GM19043 (cell line): ENCODE measurements around the gene BRME1.
A peak's percentile ranks its signal among the peaks of the same experiment; 100 is the strongest.

Source experiments
- ATAC-seq: cut with Tn5 transposase; IDR thresholded peaks from one replicate; pipeline ENCODE4 v1.9.1; 2021; ENCODE audit warnings: low read depth; ENCODE audit not compliant: unreplicated experiment

The BRME1 gene

DNA sequence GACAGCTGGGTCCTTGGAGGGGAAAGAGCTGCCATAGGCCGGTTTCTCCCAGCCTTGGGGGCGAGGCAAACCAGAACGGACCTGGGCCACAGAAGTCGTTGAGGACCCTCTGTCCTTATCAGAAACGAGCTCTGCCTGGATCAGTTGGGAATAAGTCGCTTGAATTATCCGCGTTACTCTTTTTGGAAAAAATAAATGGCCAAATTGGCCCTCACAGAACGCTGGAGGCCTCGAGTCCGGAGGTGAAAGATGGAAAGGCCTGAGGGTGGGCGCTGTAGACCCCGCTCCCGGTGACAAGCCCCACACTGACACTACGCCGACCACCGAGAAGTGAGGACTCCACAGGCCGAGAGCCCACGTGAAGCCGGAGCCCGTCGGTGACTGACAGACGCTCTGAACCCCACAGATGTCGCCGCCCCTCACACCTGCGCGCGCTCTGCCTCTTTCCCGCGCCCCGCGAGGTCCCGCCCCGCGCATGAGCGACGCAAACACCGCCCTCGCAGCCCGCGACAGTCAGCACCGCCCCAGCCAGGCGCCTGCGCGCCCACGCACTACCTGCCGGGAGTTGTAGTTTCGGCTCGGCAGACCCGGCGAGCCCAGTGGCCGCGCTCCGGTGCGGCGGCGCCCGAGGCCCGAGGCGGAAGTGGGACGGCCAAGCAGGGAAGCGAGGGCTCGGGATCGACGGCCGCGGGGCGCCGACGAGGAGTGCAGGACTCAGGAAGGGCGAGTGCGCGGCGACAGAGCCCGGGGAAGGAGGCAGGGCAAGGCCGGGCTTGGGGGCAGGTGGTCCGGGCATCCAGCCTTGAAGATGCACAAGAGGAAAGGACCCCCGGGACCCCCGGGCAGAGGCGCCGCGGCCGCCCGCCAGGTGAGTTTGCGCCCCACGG, at the start of gene BRME1, which contains the start of gene CC2D1A:
Gene BRME1, minus strand, starts transcription at position 484 of the 887 bp plus-strand sequence. CDS start 1,225 bp downstream, outside the sequence.
Gene CC2D1A, plus strand, starts transcription at position 568 of the 887 bp plus-strand sequence. Its CDS starts 241 bp downstream, at position 809.
- peak; percentile 80 for ATAC-seq

DNA sequence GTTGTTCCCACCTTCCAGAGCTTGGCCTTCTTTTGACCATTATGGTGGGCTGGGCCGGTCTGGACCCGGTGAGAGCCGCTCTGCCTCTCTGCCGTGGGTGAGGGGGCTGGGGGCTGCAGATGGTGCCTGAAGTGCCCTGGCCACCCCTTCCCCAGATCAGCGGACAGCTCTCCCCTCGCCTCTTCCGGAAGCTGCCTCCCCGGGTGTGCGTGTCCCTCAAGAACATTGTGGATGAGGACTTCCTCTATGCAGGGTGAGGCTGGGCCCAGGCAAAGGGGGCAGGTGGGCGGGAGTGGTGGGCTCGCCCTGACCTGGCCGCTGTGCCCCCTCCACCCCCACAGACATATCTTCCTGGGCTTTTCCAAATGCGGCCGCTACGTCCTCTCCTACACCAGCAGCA, 48.3 kb upstream of the BRME1 start:
- ATAC-seq: no peak

DNA sequence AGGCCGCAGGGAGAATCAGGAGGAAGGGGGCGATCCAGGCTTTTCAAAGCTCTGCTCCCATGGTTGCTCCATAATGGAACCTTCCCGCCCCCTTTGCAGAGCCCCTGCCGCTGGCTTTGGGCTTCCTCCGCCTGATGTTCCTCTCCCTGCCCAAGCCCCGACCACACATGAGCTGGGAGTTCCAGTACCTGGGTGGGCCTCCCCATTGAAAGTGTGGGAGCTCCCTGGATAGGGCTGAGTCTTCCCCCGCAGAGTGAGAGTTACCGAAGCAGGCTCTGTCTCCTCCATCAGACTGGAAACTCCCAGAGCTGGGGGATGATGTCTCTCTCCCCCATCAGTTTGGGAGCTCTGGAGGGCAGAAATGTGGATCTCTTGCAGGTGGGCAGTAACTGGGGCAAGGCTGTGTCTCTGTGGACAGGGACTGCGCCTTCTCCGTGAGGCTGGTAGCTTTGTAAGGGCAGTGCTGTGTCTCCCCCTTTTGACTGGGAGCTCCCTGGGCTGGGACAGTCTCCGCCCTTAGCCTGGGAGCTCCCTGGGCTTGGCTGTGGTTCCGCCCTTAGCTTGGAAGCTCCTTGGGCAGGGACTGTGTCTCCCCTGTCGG, 47.1 kb upstream of the BRME1 start:
- ATAC-seq: no peak

DNA sequence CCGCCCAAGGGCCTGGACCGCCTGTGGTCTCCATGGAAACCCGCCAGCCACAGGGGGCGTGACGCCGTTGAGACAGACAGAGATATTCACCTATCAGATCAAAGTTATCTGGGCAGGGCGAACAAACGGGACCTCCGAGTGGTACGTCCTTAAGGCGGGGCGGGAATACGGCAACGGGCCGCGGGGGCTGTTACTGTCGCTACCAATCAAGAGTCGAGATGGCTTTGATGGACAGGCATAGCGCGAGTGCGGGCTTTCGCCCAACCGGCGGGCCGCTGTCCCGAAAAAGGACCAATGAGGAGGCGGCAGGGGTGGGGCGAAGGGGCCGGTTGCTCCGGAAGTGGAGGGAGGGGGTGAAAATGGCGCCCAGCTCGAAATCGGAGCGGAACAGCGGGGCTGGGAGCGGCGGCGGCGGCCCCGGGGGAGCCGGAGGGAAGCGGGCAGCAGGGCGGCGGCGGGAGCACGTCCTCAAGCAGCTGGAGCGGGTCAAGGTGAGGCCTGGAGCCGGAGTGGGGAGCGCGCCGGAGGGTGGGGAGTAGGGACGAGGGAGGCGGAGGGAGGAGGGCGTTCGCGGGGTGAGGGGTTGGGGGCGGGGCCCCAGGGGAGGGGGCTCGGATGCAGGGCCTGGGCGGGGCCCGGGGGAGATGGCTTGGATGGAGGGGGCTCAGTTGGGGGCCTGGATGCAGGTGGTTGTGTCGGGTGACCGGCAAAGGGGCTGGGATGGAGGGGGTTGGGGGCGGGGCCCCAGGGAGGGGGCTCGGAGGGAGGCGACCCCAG, 46.4 kb upstream of the BRME1 start, which contains the start of gene DCAF15:
Gene DCAF15, plus strand, starts transcription at position 356 of the 777 bp plus-strand sequence. Its CDS starts 4 bp downstream, at position 360.
- ATAC-seq: peak; percentile 95

DNA sequence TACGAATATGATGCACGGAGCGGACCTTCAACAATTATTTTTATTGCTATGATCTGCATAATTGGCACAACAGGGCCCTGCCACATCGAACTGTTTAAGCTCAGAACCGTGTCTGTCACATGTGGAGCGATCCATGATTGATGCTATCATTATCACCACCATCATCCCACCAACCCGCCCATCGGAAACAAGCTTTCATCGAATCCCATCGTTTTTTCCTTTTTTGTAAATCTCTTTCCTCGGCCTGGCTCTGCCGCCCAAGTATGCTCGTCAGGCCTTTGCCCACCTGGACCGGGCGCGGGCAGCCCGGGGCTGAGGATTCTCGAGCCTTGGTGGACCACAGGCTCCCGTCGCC, 45.9 kb upstream of the BRME1 start:
- ATAC-seq: peak; percentile 2

DNA sequence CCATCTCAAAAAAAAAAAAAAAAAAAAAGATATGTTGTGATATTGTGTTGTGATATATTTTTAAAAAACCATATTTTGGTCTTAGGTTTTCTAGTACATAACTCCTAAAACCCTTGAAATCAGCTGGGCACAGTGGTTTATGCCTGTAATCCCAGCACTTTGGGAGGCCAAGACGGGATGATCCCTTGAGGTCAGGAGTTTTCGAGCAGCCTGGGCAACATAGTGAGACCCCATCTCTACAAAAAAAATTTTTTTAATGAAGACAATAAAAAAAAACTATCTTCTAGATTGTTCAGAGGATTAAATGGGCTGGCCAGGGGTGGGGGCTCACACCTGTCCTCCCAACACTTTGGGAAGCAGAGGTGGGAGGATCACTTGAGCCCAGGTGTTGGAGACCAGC, 45.1 kb upstream of the BRME1 start:
- no peak for ATAC-seq

DNA sequence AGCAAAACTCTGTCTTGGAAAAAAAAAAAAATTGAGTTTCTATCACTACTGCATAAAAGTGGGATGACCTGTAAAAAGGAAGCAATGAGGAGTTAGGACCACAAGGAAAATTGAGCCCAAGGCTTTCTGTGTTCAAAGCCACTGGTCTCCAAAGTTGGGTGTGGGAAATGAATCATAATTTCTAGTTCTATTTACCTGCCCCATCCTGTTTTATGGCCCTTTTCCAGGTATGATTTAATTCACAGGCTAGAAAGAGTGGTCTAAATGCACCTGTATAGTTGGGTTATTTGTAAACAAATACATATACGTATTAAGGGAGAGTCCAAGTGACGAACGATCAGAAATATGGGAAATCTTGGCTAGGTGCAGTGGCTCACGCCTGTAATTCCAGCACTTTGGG, 40.5 kb upstream of the BRME1 start:
- no peak for ATAC-seq

DNA sequence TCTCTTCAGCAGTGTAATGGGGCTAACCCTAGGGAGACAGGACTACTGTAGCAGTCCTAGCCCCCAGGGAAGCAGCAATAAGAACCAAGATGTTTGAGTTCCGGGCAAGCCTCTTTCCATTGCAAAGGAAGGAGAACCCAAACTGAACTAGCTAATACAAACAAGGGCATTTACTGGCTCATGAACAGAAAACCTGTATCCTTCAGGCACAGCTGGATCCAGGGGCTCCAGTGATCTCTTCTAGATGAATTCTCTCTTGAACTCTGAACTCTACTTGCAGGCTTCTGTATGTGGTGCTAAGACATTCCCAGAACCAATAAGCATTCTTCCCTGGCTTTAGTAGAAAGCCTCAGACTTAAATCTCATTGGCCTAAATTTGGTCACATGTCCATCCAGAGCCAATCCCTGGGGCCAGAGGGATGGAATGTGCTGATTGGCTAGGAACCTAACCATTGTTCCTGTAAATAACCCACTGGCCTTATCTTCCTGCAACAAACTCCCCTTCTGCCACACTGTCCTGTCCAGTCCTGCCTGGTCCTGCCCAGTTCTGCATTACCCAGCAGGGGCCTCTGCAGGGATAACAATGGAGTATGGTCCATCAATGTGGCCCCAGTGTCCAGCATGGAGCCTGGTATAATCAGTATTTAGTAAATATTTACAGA, 36.2 kb upstream of the BRME1 start:
- ATAC-seq: no peak

DNA sequence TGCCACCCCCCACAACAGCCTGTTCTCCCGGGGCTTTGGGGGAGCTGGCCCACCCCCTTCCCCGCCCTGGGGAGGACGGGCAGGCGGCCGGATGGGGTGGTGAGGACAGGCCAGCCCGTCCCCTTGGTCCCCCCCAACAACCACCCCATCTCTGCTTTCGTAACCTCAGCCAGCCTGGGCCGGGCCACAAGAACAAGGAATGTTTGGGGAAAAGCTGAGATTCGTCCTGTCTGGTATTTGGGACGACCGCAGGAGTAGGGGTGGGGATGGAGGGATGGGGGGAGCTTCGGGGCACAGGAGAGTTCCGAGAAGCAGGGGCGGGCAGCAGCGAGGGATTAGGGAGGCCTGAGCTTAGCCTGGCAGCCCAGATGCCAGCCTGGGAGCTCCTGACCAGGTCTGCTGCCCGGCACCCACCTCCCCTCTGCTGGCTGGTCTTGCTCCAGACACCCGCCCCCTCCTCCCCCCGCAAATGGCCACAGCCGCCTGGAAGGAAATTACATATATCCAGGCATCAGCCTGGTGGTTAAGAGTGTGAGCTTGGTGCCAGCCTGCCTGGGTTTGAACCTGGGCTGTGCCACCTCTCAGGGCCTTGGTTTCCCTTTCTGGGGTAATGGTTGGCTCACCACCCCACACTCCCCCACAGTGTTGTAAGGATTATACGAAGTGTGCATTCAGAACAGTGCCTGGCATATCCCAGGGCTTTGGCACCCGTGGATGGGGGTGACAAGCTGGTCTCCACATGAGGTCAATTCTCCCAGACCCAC, 32.6 kb upstream of the BRME1 start, which contains the start of gene PODNL1:
Gene PODNL1, minus strand, starts transcription at position 117 of the 764 bp plus-strand sequence. CDS start 236 bp downstream, outside the sequence.
- ATAC-seq: no peak

DNA sequence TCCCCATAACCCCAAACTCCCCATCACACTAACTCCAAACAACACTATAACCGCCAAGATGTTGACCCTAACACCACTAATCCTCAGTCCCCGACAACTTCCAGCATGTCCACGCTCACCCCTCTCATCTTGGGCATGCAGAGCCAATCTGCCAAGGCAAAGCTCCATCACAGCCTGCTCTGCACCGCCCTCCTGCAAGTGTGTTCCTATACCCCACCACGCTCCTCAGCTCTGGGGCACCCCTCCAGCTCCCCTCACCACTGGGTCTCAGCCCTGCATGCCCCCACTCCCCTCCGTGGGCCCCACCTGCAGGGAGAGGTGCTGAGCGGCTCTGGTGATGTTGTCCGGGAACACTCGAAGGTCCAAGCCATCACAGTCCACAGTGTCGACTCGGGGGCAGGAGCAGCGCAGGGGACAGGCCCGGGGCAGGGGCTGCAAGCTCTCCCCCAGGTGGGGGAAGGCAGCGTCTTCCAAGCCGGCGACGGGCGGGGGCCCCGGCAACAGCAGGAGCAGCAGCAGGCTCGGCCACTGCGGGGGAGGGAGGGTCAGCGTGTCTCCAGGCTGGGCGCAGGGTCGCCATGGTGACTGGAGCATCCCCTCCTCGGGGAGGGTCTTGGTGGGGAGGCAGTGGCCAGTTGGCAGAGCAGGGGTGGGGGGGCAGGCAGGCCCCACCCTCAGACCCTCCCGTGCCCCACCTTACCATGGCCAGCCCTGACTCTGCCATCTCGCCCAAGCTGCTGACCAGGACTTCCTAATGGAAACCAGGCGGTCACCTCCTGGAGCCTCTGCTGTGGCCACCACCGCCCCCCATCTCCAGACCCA, 31.8 kb upstream of the BRME1 start:
- ATAC-seq: no peak

DNA sequence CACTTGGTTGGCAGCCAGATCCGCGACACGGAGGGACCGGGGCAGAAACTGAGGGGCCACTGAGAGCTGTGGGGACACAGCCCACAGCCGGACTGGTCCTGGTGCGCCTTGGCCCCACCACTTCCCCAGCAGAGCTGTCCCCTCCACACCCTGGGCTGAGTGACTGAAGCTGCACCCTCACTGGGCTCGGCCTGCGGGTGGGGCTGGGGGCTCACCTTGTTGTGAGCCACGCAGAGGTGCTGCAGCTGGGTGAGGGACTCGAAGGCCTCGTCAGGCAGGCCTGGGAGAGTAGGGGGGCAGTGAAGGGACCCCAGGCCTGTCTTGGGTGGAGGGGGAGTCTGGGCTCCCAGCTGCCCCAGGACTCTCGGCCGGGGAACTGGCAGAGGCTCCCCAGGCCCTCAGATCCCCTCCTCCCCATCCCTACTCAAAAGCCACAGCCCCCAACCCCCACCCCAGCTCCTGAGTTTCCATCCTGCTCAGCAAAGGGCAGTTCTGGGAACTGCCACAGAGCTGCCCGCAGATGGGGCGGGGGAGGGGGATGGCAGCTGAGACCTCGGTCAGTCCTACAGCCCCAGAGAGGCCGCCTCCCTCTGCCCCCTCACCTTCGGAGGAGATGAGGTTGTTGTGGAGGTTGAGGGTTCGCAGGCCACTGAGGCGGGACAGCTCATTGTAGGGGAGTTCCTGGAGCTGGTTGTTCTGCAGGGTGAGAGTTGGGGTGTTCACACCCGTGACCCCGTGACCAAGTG, 30.0 kb upstream of the BRME1 start:
- ATAC-seq: no peak

DNA sequence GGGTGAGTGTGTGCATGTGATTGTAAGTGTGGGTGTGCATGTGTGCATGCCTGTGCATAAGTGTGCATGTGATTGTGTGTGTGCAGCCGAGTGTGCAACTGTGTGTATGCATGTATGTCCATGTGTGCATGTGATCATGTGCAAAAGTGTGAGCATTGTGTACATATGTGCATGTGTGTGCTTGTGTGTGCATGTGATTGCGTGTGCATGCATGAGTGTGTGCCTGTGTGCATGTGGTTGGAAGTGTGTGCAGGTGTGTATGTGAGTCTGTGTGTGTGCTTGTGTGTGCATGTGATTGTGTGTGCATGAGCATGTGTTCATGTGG, 28.8 kb upstream of the BRME1 start:
- no peak for ATAC-seq

DNA sequence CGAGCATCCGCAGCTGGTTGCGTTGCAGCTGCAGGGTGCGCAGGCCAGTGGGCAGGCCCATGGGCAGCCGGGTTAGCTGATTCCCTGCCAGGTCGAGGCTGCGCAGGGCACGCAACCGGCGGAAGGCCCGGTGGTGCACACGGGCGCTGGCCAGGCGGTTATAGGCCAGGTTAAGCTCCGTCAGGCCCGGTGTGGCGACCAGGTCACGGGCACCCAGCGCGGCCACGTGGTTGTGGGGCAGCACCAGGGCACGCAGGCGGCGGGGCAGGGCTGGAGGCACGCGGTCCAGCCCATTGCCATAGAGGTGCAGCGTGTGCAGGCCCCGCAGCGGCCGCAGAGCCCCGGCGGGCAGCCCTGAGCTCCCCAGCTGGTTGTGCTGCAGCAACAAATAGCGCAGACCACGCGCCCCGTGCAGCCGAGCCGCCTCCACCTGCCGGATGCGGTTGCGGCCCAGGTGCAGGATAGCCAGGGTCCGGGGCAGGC, 27.0 kb upstream of the BRME1 start:
- no peak for ATAC-seq

DNA sequence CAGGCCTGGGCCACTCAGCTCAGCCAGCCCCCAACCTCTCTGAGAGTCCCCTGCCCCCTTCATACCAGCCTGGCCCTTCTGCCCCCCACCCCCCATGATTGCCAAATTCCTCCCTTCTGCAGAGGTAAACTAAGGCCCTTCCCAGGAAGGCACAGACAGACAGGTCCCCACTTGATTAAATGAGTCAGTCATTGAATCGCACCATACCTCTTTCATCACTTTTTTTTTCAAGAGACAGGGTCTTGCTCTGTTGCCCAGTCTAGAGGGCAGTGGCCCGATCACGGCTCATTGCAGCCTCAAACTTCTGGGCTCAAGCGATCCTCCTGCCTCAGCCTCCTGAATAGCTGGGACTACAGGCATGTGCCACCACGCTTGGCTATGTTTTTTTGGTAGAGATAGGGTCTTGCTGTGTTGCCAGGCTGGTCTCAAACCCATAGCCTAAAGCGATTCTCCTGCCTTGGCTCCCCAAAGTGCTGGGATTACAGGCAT, 26.3 kb upstream of the BRME1 start:
- ATAC-seq: no peak

DNA sequence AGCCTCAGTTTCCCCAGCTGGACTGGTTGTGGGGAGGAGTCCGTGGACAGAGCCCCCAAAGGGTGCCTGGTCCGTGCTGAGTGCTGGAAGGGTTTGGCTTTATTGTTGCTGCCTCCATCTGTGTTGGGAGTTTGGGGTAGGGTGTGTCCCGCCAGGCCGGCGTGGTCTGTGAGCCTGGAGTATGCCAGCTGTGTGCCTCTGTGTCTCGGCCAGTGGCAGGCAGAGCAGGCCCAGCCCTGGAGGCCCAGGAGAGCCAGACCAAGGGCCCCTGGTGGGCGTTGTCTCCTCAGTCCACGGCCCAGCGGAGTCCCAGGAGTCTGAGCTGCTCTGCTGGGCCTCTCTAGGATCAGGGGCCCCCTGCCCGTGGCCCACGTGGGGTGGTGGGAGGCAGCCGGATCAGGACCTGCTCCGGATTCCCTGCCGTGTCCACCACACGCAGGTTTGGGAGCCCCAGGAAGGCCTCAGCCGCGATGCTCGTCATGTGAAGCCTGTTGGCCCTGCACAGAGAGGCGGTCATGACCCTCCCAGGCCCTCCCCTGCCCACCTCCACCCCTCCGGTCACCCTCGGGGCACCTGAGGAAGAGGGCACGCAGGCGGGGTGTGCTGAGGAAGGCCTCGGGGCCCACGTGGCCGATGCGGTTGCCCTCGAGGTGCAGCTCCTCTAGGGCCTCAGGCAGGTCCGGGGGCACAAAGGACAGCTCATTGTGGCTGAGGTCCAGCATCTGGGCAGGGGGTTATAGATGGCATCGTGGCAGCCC, 25.7 kb upstream of the BRME1 start:
- ATAC-seq: no peak

DNA sequence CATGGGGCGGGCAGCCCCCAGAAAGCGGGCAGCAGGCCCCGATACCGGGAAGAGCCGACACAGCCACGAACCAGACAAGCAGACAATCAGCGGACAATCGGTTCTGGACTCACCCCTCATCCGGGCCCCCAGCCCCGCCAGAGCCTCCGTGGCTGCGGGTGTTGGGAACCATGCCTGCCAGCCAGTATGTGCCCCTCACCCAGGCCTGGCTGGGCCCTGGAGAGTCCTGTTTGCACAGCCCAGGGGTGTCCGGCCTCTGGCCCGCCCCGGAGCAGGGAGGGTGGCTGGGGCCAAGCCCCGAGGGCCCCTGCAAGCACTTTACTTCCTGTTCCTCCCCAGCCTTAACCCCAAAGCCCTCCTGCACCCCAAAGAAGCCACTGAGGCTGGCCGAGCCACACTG, 24.5 kb upstream of the BRME1 start:
- ATAC-seq: no peak

DNA sequence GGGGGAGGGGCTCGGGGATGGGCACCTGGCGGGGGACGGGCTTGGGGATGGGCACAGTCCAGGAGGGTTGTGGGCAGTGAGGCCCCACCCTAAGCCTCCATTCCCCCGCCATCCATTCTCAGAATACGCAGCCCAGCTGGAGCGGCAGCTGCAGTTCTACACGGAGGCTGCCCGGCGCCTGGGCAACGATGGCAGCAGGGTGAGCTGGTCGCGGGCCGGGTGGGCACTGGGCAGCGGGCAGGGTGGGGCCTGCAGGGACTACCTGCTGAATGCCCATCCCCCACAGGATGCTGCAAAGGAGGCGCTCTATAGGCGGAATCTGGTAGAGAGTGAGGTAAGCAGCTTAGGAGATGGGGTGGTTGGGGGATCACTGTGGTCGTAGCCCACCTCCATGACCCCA, 24.0 kb upstream of the BRME1 start:
- no peak for ATAC-seq
